ENCODE measurements around the gene FAM180B. TPM values are rescaled to one million over a fixed set of nuclear protein-coding genes. Genes with fewer than 3 reads are reported as not detected.

Gene FAM180B
- total and polyA plus RNA-seq, 2 of the 13 experiments (the other 11 are each of a cell fraction or from before 2014, with no cell fraction given): 0.40 to 1.0 TPM

DNA sequence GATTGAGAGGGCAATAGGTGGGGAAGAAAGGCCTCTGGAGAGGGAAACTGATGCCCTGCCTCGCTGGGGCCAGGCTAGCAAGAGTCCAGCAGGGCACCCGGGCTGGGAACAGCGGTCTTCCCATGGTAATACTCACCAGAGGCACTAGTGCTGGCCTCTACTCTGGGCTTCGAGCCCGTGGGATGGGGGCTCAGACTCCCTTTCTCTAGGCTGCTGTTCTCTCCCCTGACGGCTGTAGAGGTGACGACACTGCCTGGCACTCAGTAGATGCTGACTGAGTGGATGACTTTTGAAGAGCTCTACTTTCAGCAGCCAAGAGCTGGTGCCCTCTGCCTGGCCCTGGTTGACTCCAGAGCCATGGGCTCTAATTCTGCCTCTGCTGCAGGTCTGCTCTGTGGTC is 8.6 kb downstream of the FAM180B start:
- Histone ChIP-seq H3K36me3 (replicated peaks in 1 of 2; ENCODE audit: control insufficient read depth in 1 of 2, insufficient read depth in 2 of 2, low read length in 2 of 2) (no peaks in the 10 kb centered on the region), H2AFZ (ENCODE audit: low read length) (no peak overlapping the region), H3K27ac (ENCODE audit: extremely low read length, insufficient read depth, low read length) (no peak overlapping the region), H3K4me2 (ENCODE audit: low read depth, low read length) (peak overlapping the region; percentile 86), H3K4me3 (replicated peaks in 1 of 3; ENCODE audit: insufficient read depth in 1 of 3, low read depth in 2 of 3, low read length in 3 of 3) (peak overlapping the region in 1 of 3 experiments; percentile 73; a peak in 1 of 6 replicates), H3K9me3 (ENCODE audit: low read length) (no peaks in the 10 kb centered on the region), H3K9ac (ENCODE audit: insufficient read depth, low read depth, low read length) (no peak overlapping the region), H4K20me1 (ENCODE audit: insufficient read depth, low read length) (no peaks in the 10 kb centered on the region), H3K79me2 (ENCODE audit: insufficient read depth, low read length) (no peaks in the 10 kb centered on the region), H3K4me1 (ENCODE audit: insufficient read depth, low read length) (peaks cover 44% of the 10 kb centered on the region), H3K27me3 (ENCODE audit: control insufficient read depth in 1 of 2, insufficient read depth in 2 of 2, low read length in 2 of 2) (peaks cover 3 to 27% of the 10 kb centered on the region in 2 experiments)
- TF ChIP-seq, protein P1, sequence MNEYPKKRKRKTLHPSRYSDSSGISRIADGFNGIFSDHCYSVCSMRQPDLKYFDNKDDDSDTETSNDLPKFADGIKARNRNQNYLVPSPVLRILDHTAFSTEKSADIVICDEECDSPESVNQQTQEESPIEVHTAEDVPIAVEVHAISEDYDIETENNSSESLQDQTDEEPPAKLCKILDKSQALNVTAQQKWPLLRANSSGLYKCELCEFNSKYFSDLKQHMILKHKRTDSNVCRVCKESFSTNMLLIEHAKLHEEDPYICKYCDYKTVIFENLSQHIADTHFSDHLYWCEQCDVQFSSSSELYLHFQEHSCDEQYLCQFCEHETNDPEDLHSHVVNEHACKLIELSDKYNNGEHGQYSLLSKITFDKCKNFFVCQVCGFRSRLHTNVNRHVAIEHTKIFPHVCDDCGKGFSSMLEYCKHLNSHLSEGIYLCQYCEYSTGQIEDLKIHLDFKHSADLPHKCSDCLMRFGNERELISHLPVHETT (CRISPR knock-in tag; conservative IDR thresholded peaks at IDR 0.05): no peak
- no peak for TF ChIP-seq ISX (CRISPR knock-in tag; conservative IDR thresholded peaks at IDR 0.05)
- 17% methylated on average over 1 of the region's 7 CpGs for WGBS (ENCODE audit: low lambda C conversion rate)
- FAIRE-seq: no peak
- intact Hi-C loops (cut with micrococcal nuclease; ENCODE audit: unreplicated experiment) (no loop called here), in situ Hi-C loops (cut with HindIII; ENCODE audit: extremely low pct_ligation_motif_present, low pct_unique_long_range_greater_than_20kb) (no loop called here)
- CTCF ChIA-PET (ENCODE audit: low intra/inter-chr PET ratio, low total read pairs): no interaction called here
- ATAC-seq: peak; percentile 35
- POLR2A ChIA-PET: interaction anchor here (0.9 kb wide), 1 partner anchor 253 kb away, joined by 3 read pairs; the partner anchor contains the start of gene NUP160
- DNase-seq (ENCODE audit: low spot score): no peak
- BruUV-seq (replicated peaks): no TSS peak

DNA sequence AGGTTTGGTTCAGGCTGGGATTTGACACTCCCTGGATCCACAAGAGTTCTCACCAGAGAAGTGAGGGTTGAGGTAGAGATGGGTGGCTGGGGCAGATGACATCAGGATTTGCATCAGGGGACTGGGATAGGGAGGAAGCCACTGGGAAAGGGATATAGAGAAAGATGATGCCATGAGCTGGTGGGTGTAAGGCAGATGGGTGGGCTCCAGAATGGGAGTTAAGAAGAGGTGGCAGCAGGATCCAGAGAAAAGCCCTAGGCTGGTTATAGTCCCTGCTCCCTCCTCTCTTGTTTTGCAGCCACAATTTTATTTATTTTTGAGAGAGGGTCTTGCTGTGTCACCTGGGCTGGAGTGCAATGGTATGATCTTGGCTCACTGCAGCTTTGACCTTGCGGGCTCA is 9.5 kb downstream of the FAM180B start:
- no TSS peak for BruUV-seq (replicated peaks)
- Histone ChIP-seq H3K36me3 (replicated peaks in 1 of 2; ENCODE audit: control insufficient read depth in 1 of 2, insufficient read depth in 2 of 2, low read length in 2 of 2) (no peaks in the 10 kb centered on the region), H3K9me3 (ENCODE audit: low read length) (no peaks in the 10 kb centered on the region), H3K4me1 (ENCODE audit: insufficient read depth, low read length) (peaks cover 39% of the 10 kb centered on the region), H3K9ac (ENCODE audit: insufficient read depth, low read depth, low read length) (no peak overlapping the region), H3K27me3 (ENCODE audit: control insufficient read depth in 1 of 2, insufficient read depth in 2 of 2, low read length in 2 of 2) (peaks cover 3 to 27% of the 10 kb centered on the region in 2 experiments), H3K79me2 (ENCODE audit: insufficient read depth, low read length) (no peaks in the 10 kb centered on the region), H2AFZ (ENCODE audit: low read length) (no peak overlapping the region), H4K20me1 (ENCODE audit: insufficient read depth, low read length) (no peaks in the 10 kb centered on the region), H3K4me3 (replicated peaks in 1 of 3; ENCODE audit: insufficient read depth in 1 of 3, low read depth in 2 of 3, low read length in 3 of 3) (no peak overlapping the region), H3K4me2 (ENCODE audit: low read depth, low read length) (no peak overlapping the region), H3K27ac (ENCODE audit: extremely low read length, insufficient read depth, low read length) (no peak overlapping the region)
- intact Hi-C loops (cut with micrococcal nuclease; ENCODE audit: unreplicated experiment): no loop called here
- ChIA-PET CTCF (ENCODE audit: low intra/inter-chr PET ratio, low total read pairs) (no interaction called here), POLR2A (no interaction called here)
- no peak for DNase-seq (ENCODE audit: low spot score)
- no peak for FAIRE-seq
- ATAC-seq: no peak
- in situ Hi-C loops (cut with HindIII; ENCODE audit: extremely low pct_ligation_motif_present, low pct_unique_long_range_greater_than_20kb): no loop called here
- 71% methylated on average over 1 of the region's 1 CpG for WGBS (ENCODE audit: low lambda C conversion rate)
- no peak for TF ChIP-seq ELF4 (CRISPR knock-in tag; IDR thresholded peaks at IDR 0.05; ENCODE audit: borderline replicate concordance)
- TF ChIP-seq, protein P2, sequence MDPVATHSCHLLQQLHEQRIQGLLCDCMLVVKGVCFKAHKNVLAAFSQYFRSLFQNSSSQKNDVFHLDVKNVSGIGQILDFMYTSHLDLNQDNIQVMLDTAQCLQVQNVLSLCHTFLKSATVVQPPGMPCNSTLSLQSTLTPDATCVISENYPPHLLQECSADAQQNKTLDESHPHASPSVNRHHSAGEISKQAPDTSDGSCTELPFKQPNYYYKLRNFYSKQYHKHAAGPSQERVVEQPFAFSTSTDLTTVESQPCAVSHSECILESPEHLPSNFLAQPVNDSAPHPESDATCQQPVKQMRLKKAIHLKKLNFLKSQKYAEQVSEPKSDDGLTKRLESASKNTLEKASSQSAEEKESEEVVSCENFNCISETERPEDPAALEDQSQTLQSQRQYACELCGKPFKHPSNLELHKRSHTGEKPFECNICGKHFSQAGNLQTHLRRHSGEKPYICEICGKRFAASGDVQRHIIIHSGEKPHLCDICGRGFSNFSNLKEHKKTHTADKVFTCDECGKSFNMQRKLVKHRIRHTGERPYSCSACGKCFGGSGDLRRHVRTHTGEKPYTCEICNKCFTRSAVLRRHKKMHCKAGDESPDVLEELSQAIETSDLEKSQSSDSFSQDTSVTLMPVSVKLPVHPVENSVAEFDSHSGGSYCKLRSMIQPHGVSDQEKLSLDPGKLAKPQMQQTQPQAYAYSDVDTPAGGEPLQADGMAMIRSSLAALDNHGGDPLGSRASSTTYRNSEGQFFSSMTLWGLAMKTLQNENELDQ (CRISPR knock-in tag; IDR thresholded peaks at IDR 0.05; ENCODE audit: borderline replicate concordance): no peak
- no peak for TF ChIP-seq NFKBIZ (CRISPR knock-in tag; IDR thresholded peaks at IDR 0.05)
- no peak for TF ChIP-seq BRD4 (CRISPR knock-in tag; IDR thresholded peaks at IDR 0.05)
- TF ChIP-seq, protein P3, sequence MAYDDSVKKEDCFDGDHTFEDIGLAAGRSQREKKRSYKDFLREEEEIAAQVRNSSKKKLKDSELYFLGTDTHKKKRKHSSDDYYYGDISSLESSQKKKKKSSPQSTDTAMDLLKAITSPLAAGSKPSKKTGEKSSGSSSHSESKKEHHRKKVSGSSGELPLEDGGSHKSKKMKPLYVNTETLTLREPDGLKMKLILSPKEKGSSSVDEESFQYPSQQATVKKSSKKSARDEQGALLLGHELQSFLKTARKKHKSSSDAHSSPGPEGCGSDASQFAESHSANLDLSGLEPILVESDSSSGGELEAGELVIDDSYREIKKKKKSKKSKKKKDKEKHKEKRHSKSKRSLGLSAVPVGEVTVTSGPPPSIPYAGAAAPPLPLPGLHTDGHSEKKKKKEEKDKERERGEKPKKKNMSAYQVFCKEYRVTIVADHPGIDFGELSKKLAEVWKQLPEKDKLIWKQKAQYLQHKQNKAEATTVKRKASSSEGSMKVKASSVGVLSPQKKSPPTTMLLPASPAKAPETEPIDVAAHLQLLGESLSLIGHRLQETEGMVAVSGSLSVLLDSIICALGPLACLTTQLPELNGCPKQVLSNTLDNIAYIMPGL (CRISPR knock-in tag; IDR thresholded peaks at IDR 0.05; ENCODE audit: borderline replicate concordance in 1 of 2, low read depth in 1 of 2): no peak
- TF ChIP-seq MED13 (CRISPR knock-in tag; IDR thresholded peaks at IDR 0.05): no peak
- TF ChIP-seq TBX2 (CRISPR knock-in tag; IDR thresholded peaks at IDR 0.05; ENCODE audit: borderline replicate concordance): no peak
- no peak for TF ChIP-seq AGO2 (optimal IDR thresholded peaks at IDR 0.05; ENCODE audit: low read depth, low read length)
